ENCODE measurements around the gene RBFOX2. TPM values are rescaled to one million over a fixed set of nuclear protein-coding genes. Genes with fewer than 3 reads are reported as not detected.

Gene RBFOX2
- total and polyA plus RNA-seq, 10 of the 15 experiments (the other 5 are each of a cell fraction or from before 2014, with no cell fraction given), result 0.01 to 2.7 (median 0.17) TPM; not detected in 4

DNA sequence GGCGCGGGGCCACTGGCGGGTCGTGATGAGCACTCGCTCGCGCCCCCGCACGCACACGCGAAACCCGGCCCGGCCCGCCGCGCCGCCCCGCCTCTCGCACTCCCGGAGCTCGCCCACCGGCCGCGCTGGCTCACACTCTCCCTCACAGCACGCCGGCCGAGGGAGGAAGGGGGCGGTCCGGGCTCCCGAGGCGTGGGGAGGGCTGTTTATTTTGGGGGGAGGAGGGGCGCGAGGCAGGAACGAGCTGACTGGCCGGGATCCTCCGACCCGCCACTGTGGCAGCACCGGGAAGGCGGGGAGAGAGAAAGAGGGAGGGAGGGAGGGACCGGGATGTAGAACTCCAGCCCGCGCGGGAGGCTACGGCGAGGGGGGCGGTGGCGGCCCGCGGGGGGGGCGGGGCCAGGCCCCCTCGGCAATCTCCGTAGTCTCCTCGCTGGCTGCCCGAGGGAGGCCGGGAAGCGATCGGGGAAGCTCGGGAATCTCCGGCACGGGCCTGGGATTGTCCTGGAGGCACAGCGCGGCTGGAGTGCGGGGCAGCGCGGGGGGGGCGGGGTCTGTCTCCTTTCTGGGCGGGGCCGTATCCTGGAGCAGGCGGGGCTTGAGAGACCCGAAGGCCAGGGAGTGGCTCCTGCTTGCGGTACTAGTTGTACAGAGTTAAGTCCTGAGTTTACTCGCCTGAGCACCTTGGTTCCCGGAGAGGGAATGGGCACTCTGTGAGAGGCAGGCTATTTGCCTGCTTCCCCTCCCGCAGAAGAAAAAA is at the start of gene RBFOX2 (continued):
- TF ChIP-seq YY1 (IDR thresholded peaks at IDR 0.05; ENCODE audit: low read depth, low read length) (no peak), CHD1 (IDR thresholded peaks at IDR 0.05; ENCODE audit: low read depth, low read length) (no peak), ZNF274 (IDR thresholded peaks at IDR 0.05; ENCODE audit: insufficient read depth, insufficient read length) (no peak), RAD21 (IDR thresholded peaks at IDR 0.05; ENCODE audit: insufficient read depth, low read depth, low read length) (no peak)
- TF ChIP-seq, protein P1, sequence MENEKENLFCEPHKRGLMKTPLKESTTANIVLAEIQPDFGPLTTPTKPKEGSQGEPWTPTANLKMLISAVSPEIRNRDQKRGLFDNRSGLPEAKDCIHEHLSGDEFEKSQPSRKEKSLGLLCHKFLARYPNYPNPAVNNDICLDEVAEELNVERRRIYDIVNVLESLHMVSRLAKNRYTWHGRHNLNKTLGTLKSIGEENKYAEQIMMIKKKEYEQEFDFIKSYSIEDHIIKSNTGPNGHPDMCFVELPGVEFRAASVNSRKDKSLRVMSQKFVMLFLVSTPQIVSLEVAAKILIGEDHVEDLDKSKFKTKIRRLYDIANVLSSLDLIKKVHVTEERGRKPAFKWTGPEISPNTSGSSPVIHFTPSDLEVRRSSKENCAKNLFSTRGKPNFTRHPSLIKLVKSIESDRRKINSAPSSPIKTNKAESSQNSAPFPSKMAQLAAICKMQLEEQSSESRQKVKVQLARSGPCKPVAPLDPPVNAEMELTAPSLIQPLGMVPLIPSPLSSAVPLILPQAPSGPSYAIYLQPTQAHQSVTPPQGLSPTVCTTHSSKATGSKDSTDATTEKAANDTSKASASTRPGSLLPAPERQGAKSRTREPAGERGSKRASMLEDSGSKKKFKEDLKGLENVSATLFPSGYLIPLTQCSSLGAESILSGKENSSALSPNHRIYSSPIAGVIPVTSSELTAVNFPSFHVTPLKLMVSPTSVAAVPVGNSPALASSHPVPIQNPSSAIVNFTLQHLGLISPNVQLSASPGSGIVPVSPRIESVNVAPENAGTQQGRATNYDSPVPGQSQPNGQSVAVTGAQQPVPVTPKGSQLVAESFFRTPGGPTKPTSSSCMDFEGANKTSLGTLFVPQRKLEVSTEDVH (IDR thresholded peaks at IDR 0.05; ENCODE audit: low read depth, partially characterized antibody), result no peak
- TF ChIP-seq, protein P2, sequence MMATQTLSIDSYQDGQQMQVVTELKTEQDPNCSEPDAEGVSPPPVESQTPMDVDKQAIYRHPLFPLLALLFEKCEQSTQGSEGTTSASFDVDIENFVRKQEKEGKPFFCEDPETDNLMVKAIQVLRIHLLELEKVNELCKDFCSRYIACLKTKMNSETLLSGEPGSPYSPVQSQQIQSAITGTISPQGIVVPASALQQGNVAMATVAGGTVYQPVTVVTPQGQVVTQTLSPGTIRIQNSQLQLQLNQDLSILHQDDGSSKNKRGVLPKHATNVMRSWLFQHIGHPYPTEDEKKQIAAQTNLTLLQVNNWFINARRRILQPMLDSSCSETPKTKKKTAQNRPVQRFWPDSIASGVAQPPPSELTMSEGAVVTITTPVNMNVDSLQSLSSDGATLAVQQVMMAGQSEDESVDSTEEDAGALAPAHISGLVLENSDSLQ (IDR thresholded peaks at IDR 0.05), result no peak
- TF ChIP-seq, protein P3, sequence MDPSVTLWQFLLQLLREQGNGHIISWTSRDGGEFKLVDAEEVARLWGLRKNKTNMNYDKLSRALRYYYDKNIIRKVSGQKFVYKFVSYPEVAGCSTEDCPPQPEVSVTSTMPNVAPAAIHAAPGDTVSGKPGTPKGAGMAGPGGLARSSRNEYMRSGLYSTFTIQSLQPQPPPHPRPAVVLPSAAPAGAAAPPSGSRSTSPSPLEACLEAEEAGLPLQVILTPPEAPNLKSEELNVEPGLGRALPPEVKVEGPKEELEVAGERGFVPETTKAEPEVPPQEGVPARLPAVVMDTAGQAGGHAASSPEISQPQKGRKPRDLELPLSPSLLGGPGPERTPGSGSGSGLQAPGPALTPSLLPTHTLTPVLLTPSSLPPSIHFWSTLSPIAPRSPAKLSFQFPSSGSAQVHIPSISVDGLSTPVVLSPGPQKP (IDR thresholded peaks at IDR 0.05; ENCODE audit: low read depth, low read length), result no peak

All from GM12878 (cell line).